Measurements from ENCODE around the gene SMIM41. TPM values are rescaled to one million over a fixed set of nuclear protein-coding genes. Genes with fewer than 3 reads are reported as not detected.

Gene SMIM41
- total RNA-seq, 1 donor from 2014 or later = 0.26 TPM

GRCh38 chr12:52052468-52053186 lies 26.9 kb upstream of the SMIM41 start:
- no peak overlapping the region for H3K4me3 ChIP-seq (ENCODE audit: low read depth, low read length)
- TF ChIP-seq CTCF (IDR thresholded peaks at IDR 0.05; ENCODE audit: insufficient read depth, low read length, severe bottlenecking) = no peak
- DNase-seq (ENCODE audit: low read depth) (peak; percentile 64), FAIRE-seq (no peak)
- no peaks in the 10 kb centered on the region for H3K27me3 ChIP-seq (ENCODE audit: control insufficient read depth, insufficient read depth, low read length)
- no peaks in the 10 kb centered on the region for H3K36me3 ChIP-seq (ENCODE audit: control insufficient read depth, insufficient read depth, low read length)

GRCh38 chr12:52053536-52054209 lies 25.8 kb upstream of the SMIM41 start:
- Histone ChIP-seq H3K4me3 (ENCODE audit: low read depth, low read length) (no peak overlapping the region), H3K36me3 (ENCODE audit: control insufficient read depth, insufficient read depth, low read length) (no peaks in the 10 kb centered on the region), H3K27me3 (ENCODE audit: control insufficient read depth, insufficient read depth, low read length) (no peaks in the 10 kb centered on the region)
- FAIRE-seq = no peak
- no peak for TF ChIP-seq CTCF (IDR thresholded peaks at IDR 0.05; ENCODE audit: insufficient read depth, low read length, severe bottlenecking)
- no peak for DNase-seq (ENCODE audit: low read depth)

DNA sequence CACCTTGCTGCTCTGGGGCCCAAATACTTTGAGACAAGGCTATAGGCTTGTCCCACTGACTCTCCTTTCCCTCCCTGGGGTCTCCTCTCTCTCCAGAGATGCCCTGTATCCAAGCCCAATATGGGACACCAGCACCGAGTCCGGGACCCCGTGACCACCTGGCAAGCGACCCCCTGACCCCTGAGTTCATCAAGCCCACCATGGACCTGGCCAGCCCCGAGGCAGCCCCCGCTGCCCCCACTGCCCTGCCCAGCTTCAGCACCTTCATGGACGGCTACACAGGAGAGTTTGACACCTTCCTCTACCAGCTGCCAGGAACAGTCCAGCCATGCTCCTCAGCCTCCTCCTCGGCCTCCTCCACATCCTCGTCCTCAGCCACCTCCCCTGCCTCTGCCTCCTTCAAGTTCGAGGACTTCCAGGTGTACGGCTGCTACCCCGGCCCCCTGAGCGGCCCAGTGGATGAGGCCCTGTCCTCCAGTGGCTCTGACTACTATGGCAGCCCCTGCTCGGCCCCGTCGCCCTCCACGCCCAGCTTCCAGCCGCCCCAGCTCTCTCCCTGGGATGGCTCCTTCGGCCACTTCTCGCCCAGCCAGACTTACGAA lies 25.2 kb upstream of the SMIM41 start:
- no peak for DNase-seq (ENCODE audit: low read depth)
- no peak overlapping the region for H3K4me3 ChIP-seq (ENCODE audit: low read depth, low read length)
- no peak for FAIRE-seq
- TF ChIP-seq CTCF (IDR thresholded peaks at IDR 0.05; ENCODE audit: insufficient read depth, low read length, severe bottlenecking) = no peak
- no peaks in the 10 kb centered on the region for H3K27me3 ChIP-seq (ENCODE audit: control insufficient read depth, insufficient read depth, low read length)
- H3K36me3 ChIP-seq (ENCODE audit: control insufficient read depth, insufficient read depth, low read length) = no peaks in the 10 kb centered on the region

DNA sequence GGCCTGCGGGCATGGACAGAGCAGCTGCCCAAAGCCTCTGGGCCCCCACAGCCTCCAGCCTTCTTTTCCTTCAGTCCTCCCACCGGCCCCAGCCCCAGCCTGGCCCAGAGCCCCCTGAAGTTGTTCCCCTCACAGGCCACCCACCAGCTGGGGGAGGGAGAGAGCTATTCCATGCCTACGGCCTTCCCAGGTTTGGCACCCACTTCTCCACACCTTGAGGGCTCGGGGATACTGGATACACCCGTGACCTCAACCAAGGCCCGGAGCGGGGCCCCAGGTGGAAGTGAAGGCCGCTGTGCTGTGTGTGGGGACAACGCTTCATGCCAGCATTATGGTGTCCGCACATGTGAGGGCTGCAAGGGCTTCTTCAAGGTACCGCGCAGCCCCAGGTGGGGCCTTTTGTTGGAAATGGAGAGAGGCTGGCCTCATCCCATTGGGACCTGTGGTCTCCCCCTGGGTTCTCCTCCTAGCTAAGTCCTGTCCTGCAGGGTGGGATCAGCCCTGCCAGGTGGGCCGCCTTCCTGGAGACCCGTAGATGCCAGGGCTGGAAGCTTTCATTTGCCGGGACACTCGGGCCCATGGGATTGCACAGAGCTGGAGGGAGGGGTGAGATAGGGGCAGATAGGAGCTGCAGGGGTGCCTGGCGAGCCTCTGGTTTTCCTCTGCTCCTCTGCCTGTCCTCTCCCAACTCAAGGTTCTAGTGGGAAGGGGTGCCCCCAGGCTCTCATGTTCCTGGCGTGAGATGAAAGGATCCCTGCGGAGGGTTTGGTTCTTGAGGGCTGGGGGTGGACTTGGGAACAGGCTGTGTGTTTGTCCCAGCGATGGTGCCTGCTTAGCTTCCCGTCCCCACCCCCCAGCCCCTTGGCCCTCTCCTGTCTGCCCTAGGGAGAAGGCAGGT lies 24.4 kb upstream of the SMIM41 start:
- DNase-seq (ENCODE audit: low read depth) = no peak
- no peak overlapping the region for H3K4me3 ChIP-seq (ENCODE audit: low read depth, low read length)
- no peaks in the 10 kb centered on the region for H3K27me3 ChIP-seq (ENCODE audit: control insufficient read depth, insufficient read depth, low read length)
- no peak for FAIRE-seq
- no peaks in the 10 kb centered on the region for H3K36me3 ChIP-seq (ENCODE audit: control insufficient read depth, insufficient read depth, low read length)
- no peak for TF ChIP-seq CTCF (IDR thresholded peaks at IDR 0.05; ENCODE audit: insufficient read depth, low read length, severe bottlenecking)

GRCh38 chr12:52055731-52056711 lies 23.5 kb upstream of the SMIM41 start:
- TF ChIP-seq CTCF (IDR thresholded peaks at IDR 0.05; ENCODE audit: insufficient read depth, low read length, severe bottlenecking) = no peak
- Histone ChIP-seq H3K4me3 (ENCODE audit: low read depth, low read length) (no peak overlapping the region), H3K27me3 (ENCODE audit: control insufficient read depth, insufficient read depth, low read length) (no peaks in the 10 kb centered on the region), H3K36me3 (ENCODE audit: control insufficient read depth, insufficient read depth, low read length) (no peaks in the 10 kb centered on the region)
- no peak for DNase-seq (ENCODE audit: low read depth)
- no peak for FAIRE-seq
